ENCODE results near the gene CREBL2.

DNA sequence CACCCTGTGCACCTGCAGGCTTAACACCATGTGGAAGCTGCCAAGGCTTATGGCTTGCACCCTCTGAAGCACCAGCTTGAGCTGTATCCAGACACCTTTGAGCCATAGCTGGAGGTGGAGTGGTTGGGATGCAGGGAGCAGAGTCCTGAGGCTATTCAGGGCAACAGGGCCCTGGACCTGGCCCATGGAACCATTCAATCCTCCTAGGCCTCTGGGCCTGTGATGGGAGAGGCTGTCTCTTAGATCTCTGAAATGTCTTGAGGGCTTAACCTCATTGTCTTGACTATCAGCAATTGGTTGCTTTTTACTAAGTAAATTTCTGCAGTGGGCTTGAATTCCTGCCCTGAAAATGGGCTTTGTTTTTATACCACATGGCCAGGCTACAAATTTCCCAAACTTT is 36.6 kb downstream of the CREBL2 start:
- TF ChIP-seq, protein P1, sequence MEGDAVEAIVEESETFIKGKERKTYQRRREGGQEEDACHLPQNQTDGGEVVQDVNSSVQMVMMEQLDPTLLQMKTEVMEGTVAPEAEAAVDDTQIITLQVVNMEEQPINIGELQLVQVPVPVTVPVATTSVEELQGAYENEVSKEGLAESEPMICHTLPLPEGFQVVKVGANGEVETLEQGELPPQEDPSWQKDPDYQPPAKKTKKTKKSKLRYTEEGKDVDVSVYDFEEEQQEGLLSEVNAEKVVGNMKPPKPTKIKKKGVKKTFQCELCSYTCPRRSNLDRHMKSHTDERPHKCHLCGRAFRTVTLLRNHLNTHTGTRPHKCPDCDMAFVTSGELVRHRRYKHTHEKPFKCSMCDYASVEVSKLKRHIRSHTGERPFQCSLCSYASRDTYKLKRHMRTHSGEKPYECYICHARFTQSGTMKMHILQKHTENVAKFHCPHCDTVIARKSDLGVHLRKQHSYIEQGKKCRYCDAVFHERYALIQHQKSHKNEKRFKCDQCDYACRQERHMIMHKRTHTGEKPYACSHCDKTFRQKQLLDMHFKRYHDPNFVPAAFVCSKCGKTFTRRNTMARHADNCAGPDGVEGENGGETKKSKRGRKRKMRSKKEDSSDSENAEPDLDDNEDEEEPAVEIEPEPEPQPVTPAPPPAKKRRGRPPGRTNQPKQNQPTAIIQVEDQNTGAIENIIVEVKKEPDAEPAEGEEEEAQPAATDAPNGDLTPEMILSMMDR (IDR thresholded peaks at IDR 0.05) = no peak
- TF ChIP-seq POLR2AphosphoS5 (IDR thresholded peaks at IDR 0.05) = no peak
